ENCODE results near the gene NIP7. TPM values are rescaled to one million over a fixed set of nuclear protein-coding genes. Genes with fewer than 3 reads are reported as not detected.

NIP7 gene
- total RNA-seq, 1 experiment from 2014 or later: 62.8 TPM

DNA sequence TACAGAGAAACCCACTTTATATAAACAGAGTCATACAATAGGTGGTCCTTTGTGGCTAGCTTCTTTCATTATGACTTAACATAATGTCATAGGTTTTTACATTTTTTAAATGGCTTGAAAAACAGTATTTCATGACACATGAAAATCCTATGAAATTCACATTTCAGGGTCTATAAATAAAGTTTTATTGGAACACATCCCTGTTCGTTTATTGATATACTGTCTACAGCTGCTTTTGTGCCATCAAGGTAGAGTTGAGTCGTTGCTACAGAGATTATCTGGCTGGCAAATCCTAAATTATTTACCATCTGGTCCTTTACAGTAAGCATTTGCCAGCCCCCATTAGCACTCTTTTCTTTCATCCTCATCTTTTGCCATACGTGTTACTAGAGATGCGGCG is 26.1 kb upstream of the NIP7 start:
- peaks cover 6 to 14% of the 10 kb centered on the region in 2 experiments for H3K4me1 ChIP-seq (ENCODE audit: control insufficient read depth in 1 of 2, insufficient read depth in 2 of 2, low read length in 2 of 2)
- H3K4me2 ChIP-seq (ENCODE audit: low read length): no peak overlapping the region
- BruUV-seq (replicated peaks): no TSS peak
- H3K9ac ChIP-seq (ENCODE audit: low read length): no peak overlapping the region
- POLR2A ChIA-PET: no interaction called here
- ATAC-seq (no peak), DNase-seq (ENCODE audit: low read depth, low spot score) (no peak)
- no peak overlapping the region for H3K4me3 ChIP-seq (replicated peaks in 1 of 2; ENCODE audit: low read depth in 1 of 2, low read length in 2 of 2)
- H3K79me2 ChIP-seq (ENCODE audit: insufficient read depth, low read length): peaks cover 55% of the 10 kb centered on the region
- H2AFZ ChIP-seq (ENCODE audit: low read depth, low read length, poor library complexity, severe bottlenecking): no peak overlapping the region
- intact Hi-C loops (cut with micrococcal nuclease): no loop called here
- RAD21 ChIA-PET (ENCODE audit: low non-redundant PET in 1 of 2, low total read pairs in 2 of 2, uncharacterized antibody in 2 of 2, unreplicated experiment in 2 of 2): no interaction called here
- no peaks in the 10 kb centered on the region for H3K9me2 ChIP-seq (ENCODE audit: insufficient read depth)
- H3K27me3 ChIP-seq (ENCODE audit: insufficient read depth, low read length): no peaks in the 10 kb centered on the region
- H4K20me1 ChIP-seq (ENCODE audit: insufficient read depth): no peaks in the 10 kb centered on the region
- H3K9me3 ChIP-seq (ENCODE audit: control insufficient read depth in 1 of 2, insufficient read depth in 1 of 2, low read depth in 1 of 2, low read length in 2 of 2): no peaks in the 10 kb centered on the region
- TF ChIP-seq, protein P1, sequence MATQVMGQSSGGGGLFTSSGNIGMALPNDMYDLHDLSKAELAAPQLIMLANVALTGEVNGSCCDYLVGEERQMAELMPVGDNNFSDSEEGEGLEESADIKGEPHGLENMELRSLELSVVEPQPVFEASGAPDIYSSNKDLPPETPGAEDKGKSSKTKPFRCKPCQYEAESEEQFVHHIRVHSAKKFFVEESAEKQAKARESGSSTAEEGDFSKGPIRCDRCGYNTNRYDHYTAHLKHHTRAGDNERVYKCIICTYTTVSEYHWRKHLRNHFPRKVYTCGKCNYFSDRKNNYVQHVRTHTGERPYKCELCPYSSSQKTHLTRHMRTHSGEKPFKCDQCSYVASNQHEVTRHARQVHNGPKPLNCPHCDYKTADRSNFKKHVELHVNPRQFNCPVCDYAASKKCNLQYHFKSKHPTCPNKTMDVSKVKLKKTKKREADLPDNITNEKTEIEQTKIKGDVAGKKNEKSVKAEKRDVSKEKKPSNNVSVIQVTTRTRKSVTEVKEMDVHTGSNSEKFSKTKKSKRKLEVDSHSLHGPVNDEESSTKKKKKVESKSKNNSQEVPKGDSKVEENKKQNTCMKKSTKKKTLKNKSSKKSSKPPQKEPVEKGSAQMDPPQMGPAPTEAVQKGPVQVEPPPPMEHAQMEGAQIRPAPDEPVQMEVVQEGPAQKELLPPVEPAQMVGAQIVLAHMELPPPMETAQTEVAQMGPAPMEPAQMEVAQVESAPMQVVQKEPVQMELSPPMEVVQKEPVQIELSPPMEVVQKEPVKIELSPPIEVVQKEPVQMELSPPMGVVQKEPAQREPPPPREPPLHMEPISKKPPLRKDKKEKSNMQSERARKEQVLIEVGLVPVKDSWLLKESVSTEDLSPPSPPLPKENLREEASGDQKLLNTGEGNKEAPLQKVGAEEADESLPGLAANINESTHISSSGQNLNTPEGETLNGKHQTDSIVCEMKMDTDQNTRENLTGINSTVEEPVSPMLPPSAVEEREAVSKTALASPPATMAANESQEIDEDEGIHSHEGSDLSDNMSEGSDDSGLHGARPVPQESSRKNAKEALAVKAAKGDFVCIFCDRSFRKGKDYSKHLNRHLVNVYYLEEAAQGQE (IDR thresholded peaks at IDR 0.05; ENCODE audit: low read depth): no peak
- TF ChIP-seq ZFX (IDR thresholded peaks at IDR 0.05) (no peak), JUND (IDR thresholded peaks at IDR 0.05) (no peak), EGR1 (IDR thresholded peaks at IDR 0.05; ENCODE audit: low read depth) (no peak), SIN3A (IDR thresholded peaks at IDR 0.05; ENCODE audit: low read depth) (no peak), SP1 (IDR thresholded peaks at IDR 0.05; ENCODE audit: low read depth) (no peak), ZNF274 (IDR thresholded peaks at IDR 0.05; ENCODE audit: low read depth, low read length) (no peak), EZH2phosphoT487 (IDR thresholded peaks at IDR 0.05; ENCODE audit: borderline replicate concordance) (no peak), RAD21 (IDR thresholded peaks at IDR 0.05; ENCODE audit: low read depth) (no peak), CBX3 (IDR thresholded peaks at IDR 0.05; ENCODE audit: low read depth) (no peak), POLR2AphosphoS5 (IDR thresholded peaks at IDR 0.05; ENCODE audit: low read depth, low read length) (no peak)
- TF ChIP-seq, protein P2, sequence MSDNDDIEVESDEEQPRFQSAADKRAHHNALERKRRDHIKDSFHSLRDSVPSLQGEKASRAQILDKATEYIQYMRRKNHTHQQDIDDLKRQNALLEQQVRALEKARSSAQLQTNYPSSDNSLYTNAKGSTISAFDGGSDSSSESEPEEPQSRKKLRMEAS (IDR thresholded peaks at IDR 0.05): no peak
- TF ChIP-seq, protein P3, sequence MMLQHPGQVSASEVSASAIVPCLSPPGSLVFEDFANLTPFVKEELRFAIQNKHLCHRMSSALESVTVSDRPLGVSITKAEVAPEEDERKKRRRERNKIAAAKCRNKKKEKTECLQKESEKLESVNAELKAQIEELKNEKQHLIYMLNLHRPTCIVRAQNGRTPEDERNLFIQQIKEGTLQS (IDR thresholded peaks at IDR 0.05): no peak
- H3K27ac ChIP-seq (ENCODE audit: low read depth, low read length): no peak overlapping the region
- H3K36me3 ChIP-seq (ENCODE audit: control insufficient read depth in 1 of 2, insufficient read depth in 2 of 2, low read length in 2 of 2): peaks cover 16 to 29% of the 10 kb centered on the region in 2 experiments; a peak in 3 of 4 replicates
- CTCF ChIA-PET: no interaction called here

Data from HCT116 (cell line).